Hematopoietic multipotent progenitor cell treated with erythropoietin and hydrocortisone succinate and interleukin-3 and kit ligand, for 6 days (in vitro differentiated cells): Measurements from ENCODE around the gene ADRA2B.

Source experiments
- DNase-seq: peaks from one replicate; pipeline ENCODE4 v3.0.0-alpha.2; 2015

The ADRA2B gene

DNA sequence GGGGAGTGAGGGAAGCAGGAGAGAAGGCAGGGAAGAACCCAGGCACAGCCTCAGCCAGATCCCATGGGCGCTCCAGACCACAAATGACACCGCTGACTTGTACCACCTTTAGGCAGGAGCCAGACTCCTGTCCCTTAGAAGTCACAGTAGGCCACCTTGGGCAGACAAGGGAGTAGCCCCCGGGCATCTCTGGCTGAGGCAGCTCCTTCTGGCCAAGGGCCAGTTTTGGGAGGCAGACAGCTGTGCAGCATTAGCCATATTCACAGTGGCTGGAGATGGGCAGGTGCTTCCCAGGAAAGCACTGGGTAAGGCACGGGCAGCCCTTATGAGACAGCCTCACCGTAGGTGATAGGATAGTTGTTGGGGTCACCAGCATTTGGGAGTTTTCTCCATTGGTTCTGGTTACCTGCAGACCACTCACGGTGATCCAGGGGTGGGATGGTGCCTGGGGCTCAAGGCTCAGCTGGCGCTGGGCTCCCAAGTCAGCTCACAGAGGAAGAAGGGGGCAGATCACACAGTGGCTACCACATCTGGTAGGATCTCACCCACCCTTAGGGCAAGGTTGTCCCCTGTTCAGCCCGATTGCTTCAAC lies 19.9 kb upstream of the ADRA2B start:
- DNase-seq = no peak

GRCh38 chr2:96135621-96136020 lies 19.2 kb upstream of the ADRA2B start:
- no peak for DNase-seq

- no peak for DNase-seq
Observed at GRCh38 chr2:96135171-96135570, 18.8 kb upstream of the ADRA2B start.

DNA sequence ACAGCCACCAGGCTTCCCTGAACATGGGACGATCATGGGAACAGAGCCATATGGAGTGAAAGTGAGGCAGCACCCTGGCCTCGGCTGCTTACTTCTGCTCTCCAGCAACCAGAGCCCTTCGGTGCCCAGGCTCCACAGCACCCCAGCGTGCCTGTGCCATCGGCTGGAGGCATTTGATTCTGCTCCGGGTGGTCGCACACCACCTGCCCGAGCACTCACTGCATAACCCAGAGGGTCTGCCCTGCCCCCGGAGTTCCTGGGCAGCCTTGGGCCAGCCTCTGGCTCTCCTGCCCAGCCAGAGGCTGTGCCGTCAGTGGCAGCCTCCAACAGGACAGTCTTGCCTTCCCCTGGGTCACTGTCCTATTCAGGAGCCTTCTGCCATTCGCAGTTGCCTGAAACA lies 18.1 kb upstream of the ADRA2B start:
- DNase-seq = no peak

DNA sequence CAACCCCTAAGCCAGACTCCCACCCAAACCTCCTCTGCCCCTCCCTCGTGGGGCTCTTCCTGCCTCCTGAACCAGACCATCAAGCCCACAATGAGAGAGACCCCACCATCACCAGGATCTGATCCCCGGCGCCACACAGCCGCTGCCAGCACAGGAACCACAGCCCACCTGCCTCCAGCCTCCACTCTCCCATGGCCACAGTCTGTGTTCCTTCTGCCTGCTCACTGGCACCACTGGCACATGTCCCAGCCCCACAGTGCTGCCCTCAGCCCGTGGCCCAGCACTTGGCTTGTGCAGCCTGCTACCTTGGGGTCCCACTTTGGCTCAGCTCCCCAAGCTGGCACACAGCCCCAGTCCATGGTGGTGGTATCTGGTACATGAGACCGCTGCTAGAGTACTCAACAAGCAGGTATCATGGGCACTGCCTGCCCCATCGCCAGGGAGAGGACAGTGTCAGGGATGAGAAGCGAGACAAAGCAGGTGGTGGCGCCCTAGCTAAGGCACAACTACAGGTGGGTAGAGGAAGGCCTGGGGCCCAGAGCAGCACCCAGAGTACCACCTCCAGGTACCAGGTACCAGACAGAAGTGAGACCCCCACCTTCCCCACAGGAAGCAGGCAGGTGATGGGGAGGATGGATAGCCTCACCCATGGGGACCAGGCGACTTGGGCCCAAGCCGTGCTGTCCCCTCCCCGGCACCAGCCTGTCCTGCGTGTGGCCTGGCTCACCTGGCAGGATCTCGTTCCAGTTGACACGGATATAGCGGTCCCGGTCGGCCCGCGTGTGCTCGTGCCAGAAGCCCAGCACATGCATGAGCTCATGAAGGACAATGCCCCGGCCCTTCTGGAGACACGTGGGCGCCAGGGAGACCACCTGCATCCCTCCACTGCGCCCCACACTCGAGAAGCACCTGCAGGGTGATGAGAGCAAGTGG lies 15.7 kb upstream of the ADRA2B start:
- no peak for DNase-seq

DNA sequence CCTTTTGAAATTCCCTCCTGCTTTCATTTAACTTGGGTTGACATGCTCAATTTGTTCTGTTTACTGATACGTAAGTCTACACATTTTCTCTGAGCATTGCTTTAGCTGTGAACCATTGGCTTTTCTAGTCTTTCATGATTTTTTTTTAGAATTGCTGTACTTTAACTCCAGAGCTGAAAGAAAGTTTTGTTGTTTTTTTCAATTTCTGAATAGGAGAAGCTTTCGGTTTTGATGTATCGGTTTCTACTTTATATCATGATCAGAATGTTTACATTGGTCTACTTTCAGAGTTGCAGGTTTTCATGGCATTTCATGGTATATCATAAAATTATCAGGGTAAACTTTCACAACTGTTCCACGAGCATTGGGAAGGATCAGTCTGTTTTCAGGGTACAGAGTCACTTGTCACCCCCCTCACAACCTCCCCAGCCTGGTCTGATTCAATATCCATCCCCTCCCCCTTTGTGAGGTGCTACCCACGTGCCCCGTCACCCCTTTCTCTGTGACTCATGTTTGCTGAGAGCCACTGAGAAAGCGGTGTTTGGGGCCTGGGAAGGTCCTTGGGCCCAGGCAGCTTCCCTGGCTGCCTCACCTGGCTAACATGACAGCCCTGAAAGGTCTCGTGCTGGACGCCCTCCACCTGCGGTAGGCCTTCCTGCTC lies 14.9 kb upstream of the ADRA2B start:
- DNase-seq = no peak

- no peak for DNase-seq
Observed at GRCh38 chr2:96130483-96130882, 14.1 kb upstream of the ADRA2B start.

- no peak for DNase-seq
Observed at GRCh38 chr2:96129528-96130120, 13.3 kb upstream of the ADRA2B start.

DNA sequence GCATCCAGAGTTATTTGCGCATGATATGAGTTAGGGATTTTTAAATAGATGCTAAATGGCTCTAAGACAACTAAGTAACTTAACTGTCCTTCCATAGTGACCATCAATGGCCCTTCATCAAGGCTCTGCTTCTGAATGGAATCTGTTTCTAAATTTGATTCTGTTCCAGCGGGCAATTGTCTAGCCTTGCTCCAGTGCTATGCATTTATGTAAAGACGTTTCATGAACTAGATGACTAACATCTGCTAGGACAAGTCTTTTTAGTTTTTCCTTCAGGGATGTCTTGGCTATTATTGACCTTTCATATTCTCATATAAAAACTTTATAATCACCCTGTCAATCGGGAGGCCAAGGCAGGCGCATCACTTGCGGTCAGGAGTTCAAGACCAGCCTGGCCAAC lies 12.1 kb upstream of the ADRA2B start:
- DNase-seq = no peak

DNA sequence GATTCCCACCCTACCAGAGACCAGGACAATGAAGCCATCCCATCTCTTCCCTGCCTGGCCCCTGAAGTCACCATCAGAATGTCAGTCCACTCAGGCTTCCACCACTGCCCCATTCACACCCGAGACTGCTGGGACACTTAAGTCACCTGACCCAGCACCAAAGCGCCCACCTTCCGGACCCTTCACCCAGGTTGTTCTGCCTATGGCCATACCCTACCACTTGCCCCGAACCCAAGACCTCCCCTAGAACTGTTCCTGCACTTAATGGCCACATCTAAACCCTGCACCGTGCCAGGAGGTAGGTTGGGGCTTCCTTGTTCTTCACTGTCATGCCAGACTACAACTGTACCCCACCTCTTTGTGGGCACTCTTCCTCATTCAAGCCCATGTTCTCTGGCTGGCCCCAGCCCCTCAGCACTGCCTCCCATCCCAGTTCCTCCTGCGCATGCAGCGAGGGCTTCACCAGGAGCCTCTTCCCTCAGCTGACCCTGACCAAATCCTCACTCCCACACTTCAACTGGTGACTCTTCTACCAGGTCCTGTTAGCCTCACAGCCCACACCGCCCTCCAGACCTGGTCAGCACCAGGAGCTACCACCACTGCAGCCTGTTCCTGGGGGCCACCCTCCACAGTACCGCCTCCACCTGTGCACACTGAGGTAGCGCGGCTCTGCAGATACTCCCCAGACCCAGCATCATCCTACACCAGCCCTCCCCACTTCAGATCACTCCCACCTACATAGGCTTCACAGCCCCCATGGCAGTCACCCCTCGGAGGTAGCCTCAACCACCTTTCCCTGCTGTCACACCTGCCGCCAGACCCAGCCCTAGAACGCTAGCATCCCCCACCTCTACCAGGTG lies 8.3 kb upstream of the ADRA2B start:
- no peak for DNase-seq

DNA sequence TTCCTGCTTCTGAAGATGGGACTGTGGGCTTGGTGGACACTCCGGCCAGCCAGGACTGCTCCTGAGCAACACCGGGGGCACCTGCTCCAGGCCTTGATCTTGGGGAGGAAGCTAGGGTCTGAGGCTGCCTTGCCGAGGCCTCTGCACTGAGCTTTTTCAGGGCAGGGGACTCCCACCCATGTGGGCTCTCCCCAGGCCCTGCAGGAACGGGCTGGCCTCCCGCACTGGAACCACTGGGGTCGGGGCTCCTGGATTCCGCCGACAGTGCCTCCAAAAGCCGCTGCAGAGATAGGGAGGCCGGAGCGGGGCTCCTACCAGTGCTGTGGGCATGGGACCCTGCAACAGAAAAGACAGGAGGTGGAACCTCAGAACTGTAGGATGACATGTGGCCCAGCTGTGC lies 7.6 kb upstream of the ADRA2B start:
- DNase-seq = no peak

- no peak for DNase-seq
Observed at GRCh38 chr2:96123290-96123689, 6.9 kb upstream of the ADRA2B start.

DNA sequence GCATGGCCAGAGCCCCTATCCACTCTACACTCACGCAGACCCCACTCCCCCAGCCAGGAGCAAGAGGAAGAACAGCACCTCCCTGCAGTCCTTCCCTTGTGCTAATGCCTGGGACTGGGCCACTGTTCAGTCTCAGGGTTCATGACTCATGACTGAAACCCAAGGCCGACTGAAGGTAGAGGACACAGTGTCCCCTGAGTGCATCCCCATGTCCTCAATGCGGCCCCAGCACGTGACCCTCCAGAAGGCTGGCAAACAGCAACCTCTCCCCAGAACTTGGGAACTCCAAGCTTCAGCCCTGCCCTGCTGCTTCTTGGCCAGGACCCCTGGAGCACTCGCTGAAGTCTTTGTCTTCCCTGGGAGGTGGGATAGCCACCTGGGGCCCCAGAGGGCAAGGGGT lies 6.0 kb upstream of the ADRA2B start:
- no peak for DNase-seq

GRCh38 chr2:96121414-96121813 lies 5.0 kb upstream of the ADRA2B start:
- DNase-seq = no peak

GRCh38 chr2:96120991-96121390 lies 4.6 kb upstream of the ADRA2B start:
- DNase-seq = no peak

DNA sequence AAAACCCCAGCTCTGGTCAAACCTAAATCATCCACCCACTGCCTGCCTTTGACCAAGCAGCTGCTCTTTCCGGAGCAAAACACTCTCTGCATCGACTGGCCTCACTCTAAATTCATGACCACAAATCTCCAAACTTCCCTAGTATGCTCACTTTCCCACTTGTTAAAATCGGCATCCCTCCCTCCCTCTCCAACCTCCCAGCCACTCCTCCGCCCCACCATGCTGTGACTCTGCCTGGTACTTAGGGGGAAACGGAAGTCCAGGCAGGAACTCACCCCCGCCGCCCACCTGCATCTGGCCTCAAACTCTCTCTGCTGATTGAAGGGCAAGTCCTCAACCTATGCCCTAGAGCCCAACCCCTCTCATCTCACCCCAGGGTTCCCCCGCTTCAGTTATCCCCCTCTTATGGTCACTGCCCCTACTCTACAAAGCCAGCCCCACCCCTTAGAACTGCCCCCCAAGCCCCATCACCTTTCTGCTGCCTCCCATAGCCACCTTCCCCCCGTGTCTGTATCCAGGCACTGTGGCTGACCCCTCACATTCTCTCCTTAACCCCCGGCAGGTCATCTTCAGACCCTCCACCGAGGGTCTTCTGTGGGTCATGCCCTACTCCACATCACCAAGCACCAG lies 3.8 kb upstream of the ADRA2B start:
- no peak for DNase-seq

- no peak for DNase-seq
Observed at GRCh38 chr2:96119389-96119751, 3.0 kb upstream of the ADRA2B start.

GRCh38 chr2:96118698-96119388 lies 2.5 kb upstream of the ADRA2B start:
- no peak for DNase-seq

GRCh38 chr2:96117701-96118588 lies 1.6 kb upstream of the ADRA2B start:
- no peak for DNase-seq

GRCh38 chr2:96116879-96117533 lies 635 bp upstream of the ADRA2B start:
- peak; percentile 70 for DNase-seq
